ENCODE data around the gene CYFIP1.

DNA sequence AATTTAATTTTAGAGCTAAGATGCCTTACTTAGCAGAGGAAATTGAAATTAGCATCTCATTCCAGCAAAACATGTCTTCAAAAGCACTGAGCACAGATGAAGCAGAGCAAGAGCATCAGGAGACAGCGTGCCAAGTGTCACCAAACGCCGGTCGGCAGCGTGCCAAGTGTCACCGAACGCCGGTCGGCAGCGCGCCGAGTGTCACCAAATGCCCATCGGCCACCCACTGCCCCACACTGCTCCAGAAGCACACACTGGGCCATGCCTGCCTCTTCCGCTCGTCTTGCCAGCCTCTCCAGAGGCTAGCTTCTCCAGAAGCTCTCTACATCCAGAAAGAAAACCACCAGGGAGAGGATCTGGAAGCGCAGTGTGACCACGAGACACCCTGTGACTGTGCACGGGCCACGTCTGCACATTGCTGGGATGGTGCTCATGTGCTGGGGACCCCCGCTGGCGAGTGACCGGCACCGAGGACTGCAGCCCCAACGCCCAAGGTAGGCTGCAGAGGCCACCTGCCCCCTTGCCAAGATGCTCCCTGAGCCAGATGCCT is 37.8 kb downstream of the CYFIP1 start:
- TF ChIP-seq CTCF (conservative IDR thresholded peaks at IDR 0.05; ENCODE audit: low read depth, low read length) (no peak), EZH2 (IDR thresholded peaks at IDR 0.05; ENCODE audit: borderline replicate concordance, low read depth, low read length, poor library complexity, severe bottlenecking) (no peak)
